Body of pancreas (tissue), 4 donors: ENCODE data around the gene SYNE3.

Source experiments
- CTCF ChIP-seq, 7 experiments: fragments of 450-650 bp in 4 of 7; fragments of 200-600 bp in 3 of 7; sonication (generic) in 3 of 7; IDR thresholded peaks; one replicate each; pipeline ENCODE4 v1.5.1; 2016 to 2019; ENCODE audit warnings: antibody characterized with exemption in 7 of 7
- POLR2A ChIP-seq, 3 donors: fragments of 450-650 bp; IDR thresholded peaks; one replicate each; pipeline ENCODE4 v1.6.1; 2016; ENCODE audit warnings: antibody characterized with exemption in 3 of 3, mild to moderate bottlenecking in 2 of 3

GRCh38 chr14:95562892-95563685, 46.6 kb upstream of the SYNE3 start:
- no peak for TF ChIP-seq CTCF (IDR thresholded peaks at IDR 0.05)
- TF ChIP-seq POLR2A (IDR thresholded peaks at IDR 0.05), result no peak
